GM18867 (cell line): ENCODE measurements around the gene IFFO2.

ENCODE experiments used
- ATAC-seq: cut with Tn5 transposase; IDR thresholded peaks from one replicate; pipeline ENCODE4 v1.9.1; 2021; ENCODE audit warnings: mild to moderate bottlenecking, moderate library complexity; ENCODE audit not compliant: unreplicated experiment

Gene IFFO2

GRCh38 chr1:18921516-18922251, 34.8 kb downstream of the IFFO2 start:
- no peak for ATAC-seq

GRCh38 chr1:18920931-18921330, 35.5 kb downstream of the IFFO2 start:
- ATAC-seq = no peak

GRCh38 chr1:18919956-18920355, 36.5 kb downstream of the IFFO2 start:
- no peak for ATAC-seq

GRCh38 chr1:18919197-18919905, 37.1 kb downstream of the IFFO2 start:
- no peak for ATAC-seq

GRCh38 chr1:18918417-18918816, 38.1 kb downstream of the IFFO2 start:
- ATAC-seq = no peak

- ATAC-seq = no peak
Observed at GRCh38 chr1:18917071-18917799, 39.2 kb downstream of the IFFO2 start.

GRCh38 chr1:18915341-18915740, 41.1 kb downstream of the IFFO2 start:
- ATAC-seq = no peak

- peak; percentile 53 for ATAC-seq
Observed at GRCh38 chr1:18913065-18913835, 43.2 kb downstream of the IFFO2 start.

- no peak for ATAC-seq
Observed at GRCh38 chr1:18912550-18912949, 43.9 kb downstream of the IFFO2 start.

- ATAC-seq = no peak
Observed at GRCh38 chr1:18908911-18909771, 47.3 kb downstream of the IFFO2 start.

- no peak for ATAC-seq
Observed at GRCh38 chr1:18907917-18908845, 48.3 kb downstream of the IFFO2 start.

- no peak for ATAC-seq
Observed at GRCh38 chr1:18907021-18907916, 49.2 kb downstream of the IFFO2 start.

GRCh38 chr1:18903291-18903756, 53.2 kb downstream of the IFFO2 start:
- no peak for ATAC-seq

- peak; percentile 96 for ATAC-seq
Observed at GRCh38 chr1:18902523-18903290, 53.8 kb downstream of the IFFO2 start, which contains the start of gene ALDH4A1. Gene ALDH4A1 (minus strand): TSS chr1:18902555. CDS start chr1:18902523, 32 bp downstream.

- ATAC-seq = no peak
Observed at GRCh38 chr1:18901952-18902522, 54.4 kb downstream of the IFFO2 start.

GRCh38 chr1:18901147-18901951, 55.1 kb downstream of the IFFO2 start:
- no peak for ATAC-seq
